Stomach smooth muscle (tissue), 2 donors: Measurements from ENCODE around the gene PRKG1.
"Not testable (repeated sequence)": the region's sequence is repeated elsewhere in the genome, so short reads cannot be mapped to it uniquely, and the experiment has no call there.

Source experiments
- H3K27ac ChIP-seq: one replicate; pipeline ENCODE4 v1.7.0; 2013; ENCODE audit warnings: mild to moderate bottlenecking, low read length, inconsistent platforms
- H3K27me3 ChIP-seq, 2 donors: one replicate each; pipeline ENCODE4 v1.7.0; 2013; ENCODE audit warnings: low read length in 2 of 2; ENCODE audit not compliant: insufficient read depth in 2 of 2, control insufficient read depth in 1 of 2
- H3K36me3 ChIP-seq, 2 donors: one replicate each; pipeline ENCODE4 v1.7.0; 2013; ENCODE audit warnings: low read length in 2 of 2; ENCODE audit not compliant: control insufficient read depth in 2 of 2, insufficient read depth in 2 of 2
- H3K4me1 ChIP-seq: one replicate; pipeline ENCODE4 v1.7.0; 2013; ENCODE audit warnings: low read length; ENCODE audit not compliant: control insufficient read depth, insufficient read depth
- H3K4me3 ChIP-seq, 2 donors: one replicate each; pipeline ENCODE4 v1.7.0; 2013; ENCODE audit warnings: low read length in 2 of 2
- H3K9ac ChIP-seq, 2 donors: one replicate each; pipeline ENCODE4 v1.7.0; 2013; ENCODE audit warnings: low read length in 2 of 2, mild to moderate bottlenecking in 1 of 2
- H3K9me3 ChIP-seq, 2 donors: one replicate each; pipeline ENCODE4 v1.7.0; 2013; ENCODE audit warnings: low read length in 2 of 2; ENCODE audit not compliant: control insufficient read depth in 2 of 2
- donor health status: healthy.
- donor health status: Pancreatic carcinoma.

The PRKG1 gene

GRCh38 chr10:51377070-51377931 lies 303.0 kb downstream of the PRKG1 start:
- no peak overlapping the region for H3K4me3 ChIP-seq
- no peak overlapping the region for H3K27ac ChIP-seq
- H3K27me3 ChIP-seq, result no peaks in the 10 kb centered on the region
- H3K4me1 ChIP-seq, result no peaks in the 10 kb centered on the region
- no peaks in the 10 kb centered on the region for H3K9me3 ChIP-seq
- H3K9ac ChIP-seq, result no peak overlapping the region
- H3K36me3 ChIP-seq, result no peaks in the 10 kb centered on the region

- no peaks in the 10 kb centered on the region for H3K4me1 ChIP-seq
- H3K4me3 ChIP-seq, result no peak overlapping the region
- no peaks in the 10 kb centered on the region for H3K27me3 ChIP-seq
- H3K27ac ChIP-seq, result no peak overlapping the region
- no peaks in the 10 kb centered on the region for H3K9me3 ChIP-seq
- H3K9ac ChIP-seq, result no peak overlapping the region
- H3K36me3 ChIP-seq, result no peaks in the 10 kb centered on the region
Measured at GRCh38 chr10:51377932-51378599, 303.8 kb downstream of the PRKG1 start.

GRCh38 chr10:51382181-51382580 lies 307.9 kb downstream of the PRKG1 start:
- no peak overlapping the region for H3K4me3 ChIP-seq
- H3K27ac ChIP-seq, result no peak overlapping the region
- no peak overlapping the region for H3K9ac ChIP-seq
- H3K27me3 ChIP-seq, result no peaks in the 10 kb centered on the region
- H3K36me3 ChIP-seq, result no peaks in the 10 kb centered on the region
- no peaks in the 10 kb centered on the region for H3K4me1 ChIP-seq
- no peaks in the 10 kb centered on the region for H3K9me3 ChIP-seq

- Histone ChIP-seq H3K27me3 (no peaks in the 10 kb centered on the region), H3K36me3 (no peaks in the 10 kb centered on the region), H3K4me3 (no peak overlapping the region), H3K9ac (no peak overlapping the region), H3K9me3 (no peaks in the 10 kb centered on the region), H3K27ac (no peak overlapping the region), H3K4me1 (no peaks in the 10 kb centered on the region)
Measured at GRCh38 chr10:51384971-51385370, 310.7 kb downstream of the PRKG1 start.

- H3K4me1 ChIP-seq, result no peaks in the 10 kb centered on the region
- no peaks in the 10 kb centered on the region for H3K27me3 ChIP-seq
- H3K36me3 ChIP-seq, result no peaks in the 10 kb centered on the region
Measured at GRCh38 chr10:51386248-51386885, 312.1 kb downstream of the PRKG1 start.

GRCh38 chr10:51389415-51390321 lies 315.4 kb downstream of the PRKG1 start:
- Histone ChIP-seq H3K9ac (no peak overlapping the region), H3K27ac (no peak overlapping the region), H3K4me3 (no peak overlapping the region)

More at GRCh38 chr10:51386248-51386885, 312.1 kb downstream of the PRKG1 start:
- Histone ChIP-seq H3K4me3 (no peak overlapping the region), H3K9ac (no peak overlapping the region), H3K27ac (no peak overlapping the region), H3K9me3 (no peaks in the 10 kb centered on the region)

GRCh38 chr10:51393006-51393405 lies 318.7 kb downstream of the PRKG1 start:
- not testable (repeated sequence) for H3K36me3 ChIP-seq, H3K27me3 ChIP-seq, H3K27ac ChIP-seq, H3K9ac ChIP-seq, H3K4me1 ChIP-seq, H3K9me3 ChIP-seq, H3K4me3 ChIP-seq

More at GRCh38 chr10:51389415-51390321, 315.4 kb downstream of the PRKG1 start:
- Histone ChIP-seq H3K36me3 (no peaks in the 10 kb centered on the region), H3K4me1 (no peaks in the 10 kb centered on the region), H3K27me3 (no peaks in the 10 kb centered on the region), H3K9me3 (no peaks in the 10 kb centered on the region)

- Histone ChIP-seq H3K9me3 (no peaks in the 10 kb centered on the region), H3K4me1 (peaks cover 4% of the 10 kb centered on the region), H3K36me3 (no peaks in the 10 kb centered on the region), H3K27ac (no peak overlapping the region), H3K9ac (no peak overlapping the region), H3K27me3 (no peaks in the 10 kb centered on the region), H3K4me3 (no peak overlapping the region)
Measured at GRCh38 chr10:51394039-51394438, 319.8 kb downstream of the PRKG1 start.

- Histone ChIP-seq H3K4me1 (peaks cover 4% of the 10 kb centered on the region), H3K27ac (no peak overlapping the region), H3K9ac (no peak overlapping the region), H3K9me3 (no peaks in the 10 kb centered on the region), H3K36me3 (no peaks in the 10 kb centered on the region), H3K27me3 (no peaks in the 10 kb centered on the region), H3K4me3 (no peak overlapping the region)
Measured at GRCh38 chr10:51397244-51397643, 323.0 kb downstream of the PRKG1 start.

- Histone ChIP-seq H3K36me3 (no peaks in the 10 kb centered on the region), H3K27me3 (no peaks in the 10 kb centered on the region), H3K27ac (no peak overlapping the region)
Measured at GRCh38 chr10:51397695-51398094, 323.4 kb downstream of the PRKG1 start.

More at GRCh38 chr10:51397695-51398094, 323.4 kb downstream of the PRKG1 start:
- Histone ChIP-seq H3K9ac (no peak overlapping the region), H3K4me1 (peaks cover 4% of the 10 kb centered on the region), H3K4me3 (no peak overlapping the region), H3K9me3 (no peaks in the 10 kb centered on the region)
